Peyer's patch (tissue), 4 donors: ENCODE data around the gene NDUFV3.

ENCODE experiments used
- POLR2A ChIP-seq, 2 donors: fragments of 450-650 bp; IDR thresholded peaks; one replicate each; pipeline ENCODE4 v1.5.1; 2017; ENCODE audit warnings: antibody characterized with exemption in 2 of 2, mild to moderate bottlenecking in 2 of 2, moderate library complexity in 2 of 2
- TF ChIP-seq, protein P1 (sequence below), 6 experiments: fragments of 450-650 bp in 4 of 6; fragments of 200-600 bp in 2 of 6; sonication (generic) in 1 of 6; IDR thresholded peaks; one replicate each; pipeline ENCODE4 v1.5.1; 2017 to 2019; ENCODE audit warnings: antibody characterized with exemption in 6 of 6, mild to moderate bottlenecking in 3 of 6, moderate library complexity in 1 of 6

DNA sequence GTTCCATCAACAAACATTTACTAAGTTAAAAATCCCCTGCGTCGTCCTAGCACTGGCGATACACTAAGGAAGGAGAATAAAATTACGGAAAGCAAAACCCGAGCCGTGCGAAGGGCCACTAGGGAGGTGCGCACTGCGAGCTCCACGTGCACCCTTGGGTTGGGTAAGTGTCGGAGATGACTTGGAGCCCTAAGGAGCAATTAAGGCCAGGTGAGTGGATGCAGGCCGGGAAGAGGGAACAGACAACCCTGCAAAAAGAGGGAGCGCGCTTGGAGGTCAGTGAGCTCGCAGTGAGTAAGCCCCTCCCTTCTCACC lies 14.5 kb upstream of the NDUFV3 start:
- TF ChIP-seq, protein P1, sequence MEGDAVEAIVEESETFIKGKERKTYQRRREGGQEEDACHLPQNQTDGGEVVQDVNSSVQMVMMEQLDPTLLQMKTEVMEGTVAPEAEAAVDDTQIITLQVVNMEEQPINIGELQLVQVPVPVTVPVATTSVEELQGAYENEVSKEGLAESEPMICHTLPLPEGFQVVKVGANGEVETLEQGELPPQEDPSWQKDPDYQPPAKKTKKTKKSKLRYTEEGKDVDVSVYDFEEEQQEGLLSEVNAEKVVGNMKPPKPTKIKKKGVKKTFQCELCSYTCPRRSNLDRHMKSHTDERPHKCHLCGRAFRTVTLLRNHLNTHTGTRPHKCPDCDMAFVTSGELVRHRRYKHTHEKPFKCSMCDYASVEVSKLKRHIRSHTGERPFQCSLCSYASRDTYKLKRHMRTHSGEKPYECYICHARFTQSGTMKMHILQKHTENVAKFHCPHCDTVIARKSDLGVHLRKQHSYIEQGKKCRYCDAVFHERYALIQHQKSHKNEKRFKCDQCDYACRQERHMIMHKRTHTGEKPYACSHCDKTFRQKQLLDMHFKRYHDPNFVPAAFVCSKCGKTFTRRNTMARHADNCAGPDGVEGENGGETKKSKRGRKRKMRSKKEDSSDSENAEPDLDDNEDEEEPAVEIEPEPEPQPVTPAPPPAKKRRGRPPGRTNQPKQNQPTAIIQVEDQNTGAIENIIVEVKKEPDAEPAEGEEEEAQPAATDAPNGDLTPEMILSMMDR (IDR thresholded peaks at IDR 0.05) = no peak
- TF ChIP-seq POLR2A (IDR thresholded peaks at IDR 0.05) = no peak
